GM21367 (cell line): ENCODE measurements around the gene STH.

Experiments
- ATAC-seq: cut with Tn5 transposase; IDR thresholded peaks from one replicate; pipeline ENCODE4 v1.9.1; 2021; ENCODE audit not compliant: unreplicated experiment

Gene STH

GRCh38 chr17:46043606-46044005, 44.6 kb downstream of the STH start:
- no peak for ATAC-seq

- no peak for ATAC-seq
Measured at GRCh38 chr17:46044286-46044928, 45.4 kb downstream of the STH start.

- ATAC-seq = no peak
Measured at GRCh38 chr17:46044989-46045388, 45.9 kb downstream of the STH start.

- no peak for ATAC-seq
Measured at GRCh38 chr17:46045639-46046038, 46.6 kb downstream of the STH start.

- ATAC-seq = no peak
Measured at GRCh38 chr17:46046957-46047356, 47.9 kb downstream of the STH start.

- ATAC-seq = no peak
Measured at GRCh38 chr17:46047398-46047797, 48.3 kb downstream of the STH start.

GRCh38 chr17:46047856-46048255, 48.8 kb downstream of the STH start:
- ATAC-seq = no peak
